Activated CD8-positive, alpha-beta memory T cell treated with anti-CD3 and anti-CD28 coated beads, Interleukin-2, amount 50 U/mL, for 1 hour (primary cell): ENCODE measurements around the gene LRRC61.
"Not testable (repeated sequence)": the region's sequence is repeated elsewhere in the genome, so short reads cannot be mapped to it uniquely, and the experiment has no call there.

Experiments used
- DNase-seq: peaks from one replicate; pipeline ENCODE4 v3.0.0-alpha.2; 2020; ENCODE audit errors: extremely low read depth

Gene LRRC61, protein sequence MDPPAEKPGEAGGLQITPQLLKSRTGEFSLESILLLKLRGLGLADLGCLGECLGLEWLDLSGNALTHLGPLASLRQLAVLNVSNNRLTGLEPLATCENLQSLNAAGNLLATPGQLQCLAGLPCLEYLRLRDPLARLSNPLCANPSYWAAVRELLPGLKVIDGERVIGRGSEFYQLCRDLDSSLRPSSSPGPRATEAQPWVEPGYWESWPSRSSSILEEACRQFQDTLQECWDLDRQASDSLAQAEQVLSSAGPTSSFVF

DNA sequence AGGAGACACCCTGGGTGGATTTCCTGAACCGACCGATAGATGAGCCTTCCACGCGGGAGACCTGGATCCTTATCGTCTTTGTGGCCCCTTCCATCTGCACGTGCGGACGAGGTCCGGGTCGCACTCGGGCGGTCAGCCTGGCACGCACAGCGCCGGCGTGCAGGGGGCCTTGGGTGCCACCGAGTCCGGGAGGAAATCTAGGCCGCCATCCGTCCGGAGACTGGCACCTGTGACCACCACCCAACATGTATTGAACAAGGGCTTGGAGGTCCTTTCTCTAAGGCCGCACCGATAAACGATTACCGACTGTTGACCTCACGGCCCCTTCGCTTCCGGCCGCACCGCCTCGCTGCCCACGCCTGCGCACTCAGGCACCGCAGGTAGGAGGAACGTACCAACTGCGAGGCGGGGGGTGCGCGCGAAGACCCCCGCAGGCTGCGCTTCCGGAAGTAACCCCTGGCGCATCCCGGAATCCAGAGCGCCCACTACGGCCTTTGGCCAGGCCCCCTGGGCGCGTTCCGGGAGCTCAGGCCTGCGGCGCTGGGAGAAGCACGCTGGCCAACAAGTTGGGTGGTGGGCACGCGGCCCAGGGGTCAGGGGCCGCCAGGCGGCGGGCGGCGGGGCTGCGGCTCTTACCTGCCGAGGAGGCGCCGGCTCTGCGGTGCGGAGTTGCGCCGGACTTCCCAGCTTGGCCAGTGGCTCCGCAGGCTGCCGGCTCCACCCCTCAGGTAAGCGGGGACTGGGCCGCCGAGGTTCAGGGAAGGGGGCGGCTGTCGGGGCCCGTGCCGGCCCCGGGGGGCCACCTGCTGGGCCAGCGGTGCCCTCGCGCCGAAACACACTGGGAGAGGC lies at the start of gene LRRC61, which contains the start of gene ACTR3C:
Gene LRRC61, plus strand, starts transcription at position 523 of the 849 bp plus-strand sequence. CDS start 13,507 bp downstream, outside the sequence.
Gene ACTR3C, minus strand, starts transcription at position 713 of the 849 bp plus-strand sequence. CDS start 28,249 bp downstream, outside the sequence.
- no peak for DNase-seq

GRCh38 chr7:150276132-150276695 lies 46.9 kb upstream of the LRRC61 start:
- not testable (repeated sequence) for DNase-seq

DNA sequence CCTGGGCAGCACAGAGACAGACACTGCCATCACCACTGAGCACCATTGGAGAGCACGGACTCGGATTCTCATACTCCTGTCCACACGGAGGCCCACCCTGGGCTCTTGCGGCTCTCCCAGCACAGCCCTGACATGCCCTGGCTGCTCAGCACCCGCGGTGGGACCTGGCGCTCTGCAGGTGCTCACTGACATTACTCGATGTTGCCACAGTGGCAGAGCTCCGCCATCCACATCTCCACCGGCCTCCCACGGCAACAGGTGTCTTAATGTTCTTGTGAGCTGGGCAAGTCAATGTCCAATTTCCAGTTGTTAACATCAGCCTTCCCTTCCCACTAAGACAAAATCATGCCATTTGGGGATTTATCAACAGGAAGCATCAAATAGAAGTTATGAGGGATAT lies 44.8 kb upstream of the LRRC61 start:
- DNase-seq: not testable (repeated sequence)

GRCh38 chr7:150281681-150282403 lies 41.3 kb upstream of the LRRC61 start:
- not testable (repeated sequence) for DNase-seq

- DNase-seq: not testable (repeated sequence)
Measured at GRCh38 chr7:150283111-150283510, 40.0 kb upstream of the LRRC61 start.

DNA sequence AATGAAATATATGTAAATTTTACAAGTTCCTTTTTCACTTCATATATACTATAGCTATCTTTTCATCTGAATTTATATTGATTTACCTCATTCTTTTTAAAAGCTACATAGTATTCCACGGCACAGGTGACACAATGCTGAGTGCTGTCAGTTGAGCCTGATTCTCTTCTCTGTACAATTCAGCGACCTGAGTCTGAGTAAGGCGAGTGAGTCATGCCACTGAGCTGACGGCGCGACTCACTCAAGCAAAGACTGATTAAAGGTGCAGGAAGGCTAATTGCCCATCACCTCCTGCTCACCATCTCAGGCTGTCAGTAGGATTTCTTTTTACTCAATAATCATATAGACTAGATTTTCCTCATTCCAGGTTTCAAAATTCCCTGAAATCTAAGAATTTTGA lies 39.5 kb upstream of the LRRC61 start:
- DNase-seq: not testable (repeated sequence)

DNA sequence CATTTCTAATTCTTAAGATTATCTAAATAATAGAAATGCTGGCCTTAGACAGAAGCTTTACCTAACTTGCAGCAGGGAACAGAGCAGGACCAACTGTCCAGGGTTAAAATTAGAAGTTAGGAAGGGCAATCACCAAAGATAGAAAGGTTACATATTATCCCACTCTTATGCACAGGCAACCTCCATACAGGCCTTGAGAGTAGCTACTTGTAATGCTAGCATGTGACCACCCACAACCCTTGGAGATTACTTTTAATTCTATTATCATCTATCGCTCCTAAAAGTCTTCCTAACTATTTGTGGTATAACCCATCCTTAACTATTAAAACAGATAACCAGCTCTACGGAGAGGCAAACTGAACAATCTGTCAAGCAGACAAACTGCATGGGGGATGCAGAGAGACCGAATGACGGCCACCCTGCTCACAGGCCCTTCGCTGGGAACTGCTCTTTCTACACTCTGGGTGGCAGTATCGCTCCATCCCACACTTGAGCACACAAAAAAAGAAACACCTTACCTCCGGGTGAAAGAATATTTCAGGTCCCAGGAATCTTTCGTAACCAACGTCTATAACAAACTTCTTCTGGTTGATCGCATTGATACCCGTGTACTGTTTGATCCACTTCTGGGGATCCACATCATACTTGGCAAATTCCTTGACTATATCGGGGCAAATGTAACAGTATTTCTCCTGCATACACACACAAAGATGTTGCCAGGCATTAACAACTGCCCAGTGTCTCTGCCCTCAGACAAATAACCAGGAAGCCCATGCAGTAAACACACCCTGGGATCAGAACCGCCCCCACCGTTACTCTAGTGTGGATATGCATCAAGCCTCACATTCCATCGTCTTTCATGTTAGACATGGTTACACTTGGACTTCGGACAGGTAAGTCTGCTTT lies 37.1 kb upstream of the LRRC61 start:
- DNase-seq: not testable (repeated sequence)

DNA sequence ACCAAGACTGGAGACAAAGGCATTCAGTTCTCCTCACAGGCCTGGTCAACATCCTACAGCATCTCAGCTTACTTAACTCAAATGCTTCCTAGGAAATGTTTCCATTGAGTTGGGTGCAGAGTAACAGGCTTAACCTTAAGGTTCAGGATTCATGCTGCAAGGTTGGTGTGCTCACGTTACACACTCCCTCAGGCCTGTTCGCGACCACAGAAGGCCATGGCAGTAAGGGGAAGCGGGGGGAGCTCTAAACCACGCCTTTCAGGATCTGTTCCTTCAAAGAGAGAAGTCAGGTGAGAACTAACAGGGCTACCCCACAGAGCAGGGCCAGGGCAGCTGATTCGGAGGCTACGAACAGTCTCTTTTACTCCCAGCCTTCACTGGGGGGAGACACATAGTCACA lies 35.3 kb upstream of the LRRC61 start:
- DNase-seq: not testable (repeated sequence)

GRCh38 chr7:150288816-150289215 lies 34.3 kb upstream of the LRRC61 start:
- DNase-seq: not testable (repeated sequence)

- DNase-seq: not testable (repeated sequence)
Measured at GRCh38 chr7:150290317-150290716, 32.8 kb upstream of the LRRC61 start.

DNA sequence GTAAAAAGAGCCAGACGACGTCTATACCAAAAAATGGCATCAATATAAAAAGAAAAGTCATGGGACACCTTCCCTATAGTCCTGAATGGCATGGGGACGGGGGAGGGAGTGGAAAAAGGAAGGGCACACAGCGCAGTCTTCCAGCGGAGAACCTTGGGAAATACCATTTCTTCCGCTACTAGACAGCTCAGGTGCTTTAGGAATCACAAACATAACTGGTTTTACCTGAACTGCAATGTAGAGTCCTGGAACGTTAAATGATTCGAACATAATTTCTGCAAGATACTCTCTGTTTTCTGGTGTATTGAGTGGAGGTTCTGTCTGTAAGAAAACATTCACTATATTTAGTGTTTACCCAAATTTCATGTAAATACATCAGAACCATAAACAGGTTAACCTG lies 28.1 kb upstream of the LRRC61 start:
- not testable (repeated sequence) for DNase-seq

GRCh38 chr7:150295614-150296013 lies 27.5 kb upstream of the LRRC61 start:
- not testable (repeated sequence) for DNase-seq

- not testable (repeated sequence) for DNase-seq
Measured at GRCh38 chr7:150296802-150297201, 26.4 kb upstream of the LRRC61 start.

- DNase-seq: not testable (repeated sequence)
Measured at GRCh38 chr7:150297978-150298377, 25.2 kb upstream of the LRRC61 start.

GRCh38 chr7:150302908-150303310 lies 20.2 kb upstream of the LRRC61 start:
- DNase-seq: not testable (repeated sequence)

GRCh38 chr7:150304499-150305258 lies 18.5 kb upstream of the LRRC61 start:
- not testable (repeated sequence) for DNase-seq

DNA sequence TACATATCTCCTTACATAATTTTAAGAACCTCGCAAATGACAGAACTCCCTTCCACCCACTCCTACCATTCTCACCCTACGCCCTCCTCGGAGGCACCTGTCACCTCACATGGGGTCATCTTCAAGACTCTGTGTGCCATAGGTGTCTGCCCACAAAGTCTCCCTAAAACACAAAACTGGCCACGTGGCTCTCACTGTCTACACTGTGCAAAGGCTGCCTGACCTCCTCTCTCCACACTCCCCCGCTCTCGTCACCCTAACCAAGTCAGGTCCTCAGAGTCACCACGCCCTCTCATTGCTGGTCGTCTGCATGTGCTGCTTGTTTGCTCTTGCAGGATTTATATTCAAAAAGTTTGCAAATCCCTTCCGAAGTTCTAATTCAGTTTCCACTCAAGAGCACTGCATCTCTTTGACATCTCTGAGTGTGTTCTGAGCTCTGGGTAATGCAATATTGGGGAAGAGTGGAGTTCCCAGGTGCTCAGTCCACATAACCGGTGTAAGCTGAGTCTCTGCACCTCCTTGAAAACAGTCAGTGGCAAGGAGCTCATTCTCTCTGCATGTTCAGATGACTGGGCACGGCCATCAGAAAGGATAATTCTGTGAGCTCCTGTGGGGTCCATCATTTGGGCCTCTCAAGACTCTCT lies 17.8 kb upstream of the LRRC61 start:
- not testable (repeated sequence) for DNase-seq

DNA sequence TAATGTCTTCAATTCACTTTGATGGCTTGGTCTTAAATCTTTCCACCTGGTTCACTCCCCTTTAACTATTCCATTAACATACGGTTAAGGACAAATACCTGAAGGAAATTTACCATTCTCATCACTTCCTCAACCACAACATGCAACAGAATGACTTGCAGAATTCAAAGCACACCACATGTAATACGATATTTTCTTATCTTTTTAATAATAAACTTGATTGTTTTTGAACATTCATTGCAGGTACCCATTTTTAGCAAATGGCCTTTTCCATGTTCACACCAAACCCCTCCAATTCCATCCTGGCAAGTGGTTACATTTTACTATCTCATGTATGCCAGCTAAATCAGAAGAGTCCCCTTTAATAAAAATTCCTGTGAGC lies 17.3 kb upstream of the LRRC61 start:
- not testable (repeated sequence) for DNase-seq

GRCh38 chr7:150306377-150306776 lies 16.8 kb upstream of the LRRC61 start:
- DNase-seq: not testable (repeated sequence)
